H9 (cell line): ENCODE measurements around the gene CACNA1I. TPM values are rescaled to one million over a fixed set of nuclear protein-coding genes. Genes with fewer than 3 reads are reported as not detected.

ENCODE experiments used
- DNase-seq: peaks from one replicate; pipeline ENCODE4 v3.0.0-alpha.2; 2017
- H2AFZ ChIP-seq: one replicate; pipeline ENCODE4 v1.6.1; 2013; ENCODE audit warnings: mild to moderate bottlenecking, low read length, control low read depth, moderate library complexity
- H2AK5ac ChIP-seq: 2 replicates; pipeline ENCODE4 v1.6.1; 2013; ENCODE audit warnings: low read length, control low read depth, mixed read lengths; ENCODE audit not compliant: insufficient read length
- H2BK120ac ChIP-seq: one replicate; pipeline ENCODE4 v1.6.1; 2013; ENCODE audit warnings: low read depth, mild to moderate bottlenecking, low read length, control low read depth, inconsistent platforms; ENCODE audit not compliant: poor library complexity, severe bottlenecking
- H2BK12ac ChIP-seq: 2 replicates; pipeline ENCODE4 v1.6.1; 2013; ENCODE audit warnings: low read length, control low read depth, mixed read lengths, low read depth; ENCODE audit not compliant: insufficient read length
- H2BK15ac ChIP-seq: 2 replicates; pipeline ENCODE4 v1.6.1; 2013; ENCODE audit warnings: low read depth, low read length, control low read depth
- H2BK20ac ChIP-seq: one replicate; pipeline ENCODE4 v1.6.1; 2013; ENCODE audit warnings: low read depth, mild to moderate bottlenecking, low read length, control low read depth, inconsistent platforms; ENCODE audit not compliant: poor library complexity, severe bottlenecking
- H2BK5ac ChIP-seq: 2 replicates; pipeline ENCODE4 v1.6.1; 2013; ENCODE audit warnings: low read length, control low read depth, mixed read lengths; ENCODE audit not compliant: insufficient read length
- H3K14ac ChIP-seq: 2 replicates; pipeline ENCODE4 v1.6.1; 2013; ENCODE audit warnings: low read length, control low read depth; ENCODE audit not compliant: insufficient read depth
- H3K18ac ChIP-seq: 2 replicates; pipeline ENCODE4 v1.6.1; 2013; ENCODE audit warnings: low read depth, mild to moderate bottlenecking, mixed read lengths, low read length, control low read depth; ENCODE audit not compliant: insufficient read length
- H3K23ac ChIP-seq: 2 replicates; pipeline ENCODE4 v1.6.1; 2013; ENCODE audit warnings: low read length, control low read depth, mixed read lengths, low read depth; ENCODE audit not compliant: insufficient read length
- H3K23me2 ChIP-seq: 2 replicates; pipeline ENCODE4 v1.6.1; 2013; ENCODE audit warnings: low read depth, mild to moderate bottlenecking, mixed read lengths, low read length, control low read depth; ENCODE audit not compliant: insufficient read length, poor library complexity, severe bottlenecking
- H3K27ac ChIP-seq: 2 replicates; pipeline ENCODE4 v1.5.1; 2013; ENCODE audit warnings: low read length, control low read depth, mixed read lengths, low read depth; ENCODE audit not compliant: insufficient read length
- H3K27me3 ChIP-seq: 2 replicates; pipeline ENCODE4 v1.6.1; 2013; ENCODE audit warnings: low read length, control low read depth, inconsistent platforms; ENCODE audit not compliant: insufficient read depth
- H3K4ac ChIP-seq: 2 replicates; pipeline ENCODE4 v1.6.1; 2013; ENCODE audit warnings: low read depth, mild to moderate bottlenecking, control low read depth, inconsistent platforms, low read length, moderate library complexity
- H3K4me1 ChIP-seq: 2 replicates; pipeline ENCODE4 v1.6.1; 2013; ENCODE audit warnings: low read length, control low read depth, inconsistent platforms; ENCODE audit not compliant: insufficient read depth
- H3K4me2 ChIP-seq: 2 replicates; pipeline ENCODE4 v1.6.1; 2013; ENCODE audit warnings: low read length, control low read depth, mixed read lengths; ENCODE audit not compliant: insufficient read length, insufficient read depth
- H3K56ac ChIP-seq: 2 replicates; pipeline ENCODE4 v1.6.1; 2013; ENCODE audit warnings: low read depth, mild to moderate bottlenecking, mixed read lengths, low read length, control low read depth; ENCODE audit not compliant: insufficient read length
- H3K79me1 ChIP-seq: 2 replicates; pipeline ENCODE4 v1.6.1; 2013; ENCODE audit warnings: low read depth, mild to moderate bottlenecking, moderate library complexity, low read length, control low read depth, inconsistent platforms; ENCODE audit not compliant: insufficient read depth, poor library complexity, severe bottlenecking
- H3K79me2 ChIP-seq: 2 replicates; pipeline ENCODE4 v1.6.1; 2013; ENCODE audit warnings: low read length, control low read depth, inconsistent platforms; ENCODE audit not compliant: insufficient read depth
- H3K9ac ChIP-seq: 2 replicates; pipeline ENCODE4 v1.6.1; 2013; ENCODE audit warnings: low read length, control low read depth, mixed read lengths; ENCODE audit not compliant: insufficient read length; ENCODE audit errors: extremely low read depth
- H3K9me3 ChIP-seq: one replicate; pipeline ENCODE4 v1.6.1; 2013; ENCODE audit warnings: low read depth, low read length, inconsistent platforms; ENCODE audit not compliant: control insufficient read depth
- H3T11ph ChIP-seq: one replicate; pipeline ENCODE4 v1.6.1; 2013; ENCODE audit warnings: mild to moderate bottlenecking, low read length, control low read depth, inconsistent platforms
- H4K20me1 ChIP-seq: one replicate; pipeline ENCODE4 v1.6.1; 2013; ENCODE audit not compliant: control insufficient read depth, insufficient read length, insufficient read depth
- H4K5ac ChIP-seq: 2 replicates; pipeline ENCODE4 v1.6.1; 2013; ENCODE audit warnings: low read depth, mild to moderate bottlenecking, mixed read lengths, low read length, control low read depth; ENCODE audit not compliant: insufficient read length
- H4K8ac ChIP-seq: replicated peaks from 2 replicates; pipeline ENCODE4 v1.6.1; 2013; ENCODE audit warnings: low read length, control low read depth, mixed read lengths, low read depth; ENCODE audit not compliant: insufficient read length
- H4K91ac ChIP-seq: 2 replicates; pipeline ENCODE4 v1.6.1; 2013; ENCODE audit warnings: low read depth, mild to moderate bottlenecking, moderate library complexity, mixed read lengths, low read length, control low read depth; ENCODE audit not compliant: insufficient read length
- H3K27ac Mint-ChIP-seq, 3 experiments: 2 replicates in 2 of 3; 3 replicates in 1 of 3; pipeline ENCODE4 v1.8.0; 2020 to 2021; ENCODE audit warnings: mixed read lengths in 3 of 3, mild to moderate bottlenecking in 1 of 3, moderate library complexity in 1 of 3
- H3K27me3 Mint-ChIP-seq: 2 replicates; pipeline ENCODE4 v1.8.0; 2021; ENCODE audit warnings: low read depth, mild to moderate bottlenecking, moderate library complexity, mixed read lengths
- H3K36me3 Mint-ChIP-seq, 3 experiments: 2 replicates in 2 of 3; 3 replicates in 1 of 3; pipeline ENCODE4 v1.8.0; 2020 to 2021; ENCODE audit warnings: low read depth in 3 of 3, mixed read lengths in 3 of 3; ENCODE audit not compliant: insufficient read depth in 1 of 3
- H3K4me1 Mint-ChIP-seq, 2 experiments: 2 replicates each; pipeline ENCODE4 v1.8.0; 2020; ENCODE audit warnings: mixed read lengths in 2 of 2
- H3K4me3 Mint-ChIP-seq, 2 experiments: 2 replicates in 1 of 2; 3 replicates in 1 of 2; pipeline ENCODE4 v1.8.0; 2020 to 2021; ENCODE audit warnings: mild to moderate bottlenecking in 2 of 2, mixed read lengths in 2 of 2, moderate library complexity in 1 of 2
- H3K9me3 Mint-ChIP-seq, 2 experiments: 2 replicates in 1 of 2; 3 replicates in 1 of 2; pipeline ENCODE4 v1.8.0; 2020; ENCODE audit warnings: mild to moderate bottlenecking in 2 of 2, mixed read lengths in 2 of 2, moderate library complexity in 1 of 2
- CTCF ChIP-seq: fragments of 200-600 bp; sonication (generic); conservative IDR thresholded peaks from 3 replicates; pipeline ENCODE4 v1.8.0; 2021; ENCODE audit warnings: antibody characterized with exemption, mild to moderate bottlenecking
- WGBS: extraction: QIAGEN DNeasy Blood & Tissue Kit; methylation state at CpG from one replicate; pipeline ENCODE4 v1.1.7; 2013; ENCODE audit warnings: missing lambda C conversion rate, low lambda C conversion rate, mixed read lengths; ENCODE audit not compliant: insufficient read length; ENCODE audit errors: extremely low coverage; 5-methylcytosine and 5-hydroxymethylcytosine counted together
- total RNA-seq: library from RNA; stranded (reverse); gene quantifications from 2 replicates; pipeline ENCODE4 v1.2.1, GENCODE V29; 2021

Gene CACNA1I
- total RNA-seq, 1 experiment from 2014 or later, result 0.50 TPM

- Mint-ChIP-seq H3K36me3 (peaks cover 12 to 15% (median 14%) of the 10 kb centered on the region in 3 experiments), H3K27me3 (peaks cover 22% of the 10 kb centered on the region), H3K27ac (no peak overlapping the region), H3K4me3 (no peak overlapping the region; a peak in 1 of 5 replicates), H3K9me3 (peaks cover 8 to 13% of the 10 kb centered on the region in 2 experiments), H3K4me1 (peaks cover 25% of the 10 kb centered on the region in 2 experiments)
- Histone ChIP-seq H2BK15ac (no peak overlapping the region), H3K23ac (no peak overlapping the region), H4K91ac (no peak overlapping the region), H3K4ac (no peak overlapping the region), H3K27me3 (peaks cover 4% of the 10 kb centered on the region; the same call in 1 of the 2 replicates), H2BK12ac (no peak overlapping the region), H3K4me2 (no peak overlapping the region), H2BK120ac (no peak overlapping the region), H3K79me1 (no peaks in the 10 kb centered on the region), H3K14ac (no peak overlapping the region; the same call in 1 of the 2 replicates), H3K56ac (no peak overlapping the region), H3K9me3 (peaks cover 3% of the 10 kb centered on the region), H2AFZ (no peak overlapping the region), H4K5ac (no peak overlapping the region), H3K23me2 (peaks cover 7% of the 10 kb centered on the region), H3K4me1 (no peaks in the 10 kb centered on the region; the same call in 1 of the 2 replicates), H4K8ac (no peak overlapping the region), H3K18ac (no peak overlapping the region), H2BK5ac (no peak overlapping the region), H3T11ph (no peak overlapping the region), H3K79me2 (no peaks in the 10 kb centered on the region), H3K27ac (no peak overlapping the region), H2BK20ac (no peak overlapping the region), H2AK5ac (no peak overlapping the region), H4K20me1 (peaks cover 2% of the 10 kb centered on the region), H3K9ac (no peak overlapping the region)
- WGBS, result no CpG with 5 or more reads among the region's 7 CpGs
- DNase-seq, result no peak
- no peak for TF ChIP-seq CTCF
Measured at GRCh38 chr22:39666926-39667325, 96.4 kb downstream of the CACNA1I start.
